ENCODE results near the gene RRP8. TPM values are rescaled to one million over a fixed set of nuclear protein-coding genes. Genes with fewer than 3 reads are reported as not detected.

The RRP8 gene
- total and polyA plus RNA-seq, 2 donors from 2014 or later: 23.4 to 29.8 TPM

DNA sequence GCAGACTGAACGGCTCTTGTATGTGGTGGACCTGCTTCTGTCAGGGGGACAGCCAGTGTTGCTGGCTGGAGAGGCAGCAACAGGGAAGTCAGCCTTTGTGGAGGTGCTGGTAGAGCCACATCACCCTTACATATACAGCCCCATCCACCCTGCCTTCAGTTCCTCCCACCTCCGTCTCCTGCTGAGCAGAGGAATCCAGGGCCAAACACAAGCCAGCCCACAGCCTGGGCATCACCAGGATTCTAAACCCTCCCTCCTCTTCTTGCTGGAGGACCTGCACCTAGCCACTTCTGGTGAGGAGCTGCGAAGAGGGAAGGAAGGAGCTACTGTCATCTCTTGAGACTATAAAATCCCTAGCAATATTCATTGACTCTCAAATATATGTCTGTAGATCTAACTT lies 54.8 kb downstream of the RRP8 start:
- H3K27ac ChIP-seq (ENCODE audit: low read depth in 2 of 2, low read length in 2 of 2): no peak overlapping the region
- H3K4me1 ChIP-seq (ENCODE audit: control insufficient read depth in 2 of 3, insufficient read depth in 2 of 3, low read depth in 1 of 3, low read length in 3 of 3): no peaks in the 10 kb centered on the region
- no peak overlapping the region for H3K4me3 ChIP-seq (ENCODE audit: low read length in 3 of 3)
- FAIRE-seq (no peak), DNase-seq (no peak)
- H3K9me3 ChIP-seq (ENCODE audit: control insufficient read depth in 2 of 3, insufficient read depth in 1 of 3, low read length in 3 of 3): no peaks in the 10 kb centered on the region
- H3K36me3 ChIP-seq (ENCODE audit: control insufficient read depth in 2 of 3, insufficient read depth in 3 of 3, low read length in 3 of 3): no peaks in the 10 kb centered on the region
- no peak for TF ChIP-seq CTCF (IDR thresholded peaks at IDR 0.05; ENCODE audit: borderline replicate concordance, extremely low read depth, insufficient read depth)
- no peak overlapping the region for H3K9ac ChIP-seq (ENCODE audit: low read length in 3 of 3)
- H3K27me3 ChIP-seq (ENCODE audit: control insufficient read depth, insufficient read depth, low read length): no peaks in the 10 kb centered on the region
- intact Hi-C loops (cut with DNase I): no loop called here

DNA sequence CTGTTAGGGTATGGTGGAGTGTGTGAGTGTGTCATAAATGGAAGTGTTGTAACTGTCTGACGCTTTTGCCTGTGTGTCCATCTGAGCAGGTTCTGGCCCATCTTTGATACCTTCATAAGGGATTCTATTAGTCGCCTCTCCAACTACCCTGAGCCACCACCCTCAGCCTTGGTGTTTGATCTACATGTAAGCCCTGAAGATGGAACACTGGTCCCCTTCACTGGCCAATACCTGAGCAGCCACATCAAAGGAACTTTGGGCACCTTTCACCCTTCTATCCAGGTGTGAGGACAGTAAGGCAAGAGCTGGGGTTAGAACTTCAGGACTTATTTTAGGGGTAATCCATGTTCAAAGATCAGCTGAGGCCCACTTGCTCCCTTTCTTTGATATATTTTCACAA lies 55.3 kb downstream of the RRP8 start:
- Histone ChIP-seq H3K4me1 (ENCODE audit: control insufficient read depth in 2 of 3, insufficient read depth in 2 of 3, low read depth in 1 of 3, low read length in 3 of 3) (no peaks in the 10 kb centered on the region), H3K36me3 (ENCODE audit: control insufficient read depth in 2 of 3, insufficient read depth in 3 of 3, low read length in 3 of 3) (no peaks in the 10 kb centered on the region), H3K27ac (ENCODE audit: low read depth in 2 of 2, low read length in 2 of 2) (no peak overlapping the region), H3K4me3 (ENCODE audit: low read length in 3 of 3) (no peak overlapping the region), H3K27me3 (ENCODE audit: control insufficient read depth, insufficient read depth, low read length) (no peaks in the 10 kb centered on the region), H3K9me3 (ENCODE audit: control insufficient read depth in 2 of 3, insufficient read depth in 1 of 3, low read length in 3 of 3) (no peaks in the 10 kb centered on the region), H3K9ac (ENCODE audit: low read length in 3 of 3) (no peak overlapping the region)
- FAIRE-seq: no peak
- TF ChIP-seq CTCF (IDR thresholded peaks at IDR 0.05; ENCODE audit: borderline replicate concordance, extremely low read depth, insufficient read depth): no peak
- DNase-seq: no peak
- intact Hi-C loops (cut with DNase I): no loop called here

DNA sequence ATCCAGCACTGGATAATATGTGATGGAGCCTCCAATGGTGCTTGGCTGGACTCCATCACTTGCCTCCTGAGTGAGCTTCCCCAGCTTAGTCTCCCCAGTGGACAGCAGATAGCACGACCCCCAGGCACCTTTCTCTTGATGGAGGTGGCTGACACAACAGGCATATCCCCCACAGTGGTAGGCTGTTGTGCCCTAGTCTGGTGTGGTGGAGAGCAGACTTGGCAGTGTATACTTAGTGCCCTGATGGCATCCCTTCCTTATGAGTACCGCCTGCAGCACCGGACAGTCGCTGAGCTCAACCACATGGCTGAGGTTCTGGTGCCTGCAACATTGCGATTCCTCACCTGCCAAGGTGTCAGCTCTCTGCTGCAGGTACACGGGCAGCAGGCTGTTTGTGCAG lies 56.2 kb downstream of the RRP8 start:
- intact Hi-C loops (cut with DNase I): no loop called here

More for the DNA sequence above, 56.2 kb downstream of the RRP8 start:
- no peak overlapping the region for H3K4me3 ChIP-seq (ENCODE audit: low read length in 3 of 3)
- no peaks in the 10 kb centered on the region for H3K36me3 ChIP-seq (ENCODE audit: control insufficient read depth in 2 of 3, insufficient read depth in 3 of 3, low read length in 3 of 3)
- no peak overlapping the region for H3K9ac ChIP-seq (ENCODE audit: low read length in 3 of 3)
- FAIRE-seq: no peak
- TF ChIP-seq CTCF (IDR thresholded peaks at IDR 0.05; ENCODE audit: borderline replicate concordance, extremely low read depth, insufficient read depth): no peak
- no peaks in the 10 kb centered on the region for H3K27me3 ChIP-seq (ENCODE audit: control insufficient read depth, insufficient read depth, low read length)
- no peaks in the 10 kb centered on the region for H3K9me3 ChIP-seq (ENCODE audit: control insufficient read depth in 2 of 3, insufficient read depth in 1 of 3, low read length in 3 of 3)
- H3K27ac ChIP-seq (ENCODE audit: low read depth in 2 of 2, low read length in 2 of 2): no peak overlapping the region
- no peaks in the 10 kb centered on the region for H3K4me1 ChIP-seq (ENCODE audit: control insufficient read depth in 2 of 3, insufficient read depth in 2 of 3, low read depth in 1 of 3, low read length in 3 of 3)
- no peak for DNase-seq
